HEK293 (cell line): ENCODE measurements around the gene HS1BP3.

Experiments
- CTCF ChIP-seq: fragments of 450-650 bp; formaldehyde crosslinking; IDR thresholded peaks from 2 replicates; pipeline ENCODE4 v1.5.1; 2016; ENCODE audit warnings: missing biosample characterization, missing genetic modification characterization
- HIC1 ChIP-seq: fragments of 450-650 bp; formaldehyde crosslinking; IDR thresholded peaks from 2 replicates; pipeline ENCODE4 v1.5.1; 2016; ENCODE audit warnings: missing biosample characterization, missing genetic modification characterization
- OSR2 ChIP-seq: fragments of 450-650 bp; formaldehyde crosslinking; IDR thresholded peaks from 2 replicates; pipeline ENCODE4 v1.5.1; 2016; ENCODE audit warnings: missing biosample characterization, missing genetic modification characterization
- RBAK ChIP-seq: fragments of 450-650 bp; formaldehyde crosslinking; IDR thresholded peaks from 2 replicates; pipeline ENCODE4 v1.5.1; 2016; ENCODE audit warnings: missing biosample characterization, missing genetic modification characterization
- REST ChIP-seq: fragments of 450-650 bp; formaldehyde crosslinking; IDR thresholded peaks from 2 replicates; pipeline ENCODE4 v1.5.1; 2016; ENCODE audit warnings: missing biosample characterization, missing genetic modification characterization
- ZBTB17 ChIP-seq: fragments of 450-650 bp; formaldehyde crosslinking; IDR thresholded peaks from 2 replicates; pipeline ENCODE4 v1.5.1; 2016; ENCODE audit warnings: missing biosample characterization, missing genetic modification characterization
- ZNF292 ChIP-seq: fragments of 450-650 bp; formaldehyde crosslinking; IDR thresholded peaks from 2 replicates; pipeline ENCODE4 v1.5.1; 2016; ENCODE audit warnings: low read depth, missing biosample characterization, missing genetic modification characterization, borderline replicate concordance
- ZNF350 ChIP-seq: fragments of 450-650 bp; formaldehyde crosslinking; IDR thresholded peaks from 2 replicates; pipeline ENCODE4 v1.5.0; 2017; ENCODE audit warnings: missing biosample characterization, mild to moderate bottlenecking, missing genetic modification characterization
- ZNF37A ChIP-seq: fragments of 450-650 bp; IDR thresholded peaks from 2 replicates; pipeline ENCODE4 v1.5.1; 2018; ENCODE audit warnings: missing biosample characterization, missing genetic modification characterization
- ZNF544 ChIP-seq: fragments of 450-650 bp; formaldehyde crosslinking; IDR thresholded peaks from 2 replicates; pipeline ENCODE4 v1.5.0; 2017; ENCODE audit warnings: missing biosample characterization, missing genetic modification characterization
- ZNF707 ChIP-seq: fragments of 450-650 bp; formaldehyde crosslinking; IDR thresholded peaks from 2 replicates; pipeline ENCODE4 v1.5.1; 2016; ENCODE audit warnings: missing biosample characterization, missing genetic modification characterization

GRCh38 chr2:20643826-20644225 lies 7.1 kb downstream of the HS1BP3 start:
- TF ChIP-seq ZNF350 (tag by site-specific recombination) (no peak), ZNF707 (no peak), CTCF (tag by site-specific recombination) (no peak), REST (no peak), OSR2 (no peak), ZNF544 (tag by site-specific recombination) (no peak), ZNF37A (tag by site-specific recombination) (no peak), HIC1 (tag by site-specific recombination) (no peak), RBAK (tag by site-specific recombination) (no peak), ZBTB17 (tag by site-specific recombination) (no peak), ZNF292 (tag by site-specific recombination) (no peak)
